ENCODE results near the gene ARL4D.
"Not testable (repeated sequence)": the region's sequence is repeated elsewhere in the genome, so short reads cannot be mapped to it uniquely, and the experiment has no call there.

Gene ARL4D

GRCh38 chr17:43371227-43371821 is 27.5 kb upstream of the ARL4D start:
- DNase-seq: no peak

DNA sequence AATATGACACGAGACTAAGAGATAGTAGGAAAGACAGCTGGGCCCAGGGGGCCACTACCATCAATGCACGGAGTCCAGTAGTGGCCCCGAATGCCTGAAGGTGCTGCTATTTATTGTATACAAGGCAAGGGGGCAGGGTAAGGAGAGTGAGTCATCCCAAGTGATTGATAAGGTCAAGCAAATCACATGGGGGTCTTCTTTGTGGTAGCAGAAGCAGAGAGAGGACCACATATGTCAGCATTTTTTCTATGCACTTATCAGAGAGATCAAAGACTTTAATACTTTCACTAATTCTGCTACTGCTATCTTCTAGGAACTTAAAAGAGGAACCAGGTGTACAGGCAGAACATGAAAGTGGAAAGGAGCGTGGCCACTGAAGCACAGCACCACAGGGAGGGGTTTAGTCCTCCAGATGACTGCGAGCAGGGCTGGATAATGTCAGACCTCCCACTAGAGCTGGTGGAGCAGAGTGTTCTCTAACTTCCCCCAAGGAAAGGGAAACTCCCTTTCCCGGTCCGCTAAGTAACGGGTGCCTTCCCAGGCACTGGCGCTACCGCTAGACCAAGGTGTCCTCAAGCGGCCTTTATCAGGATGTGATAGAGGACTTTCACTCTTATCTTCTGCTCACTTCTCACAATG is 26.4 kb upstream of the ARL4D start:
- DNase-seq: no peak

- DNase-seq: no peak
Observed at GRCh38 chr17:43373356-43373755, 25.4 kb upstream of the ARL4D start.

GRCh38 chr17:43375915-43376314 is 22.9 kb upstream of the ARL4D start:
- DNase-seq: not testable (repeated sequence)

DNA sequence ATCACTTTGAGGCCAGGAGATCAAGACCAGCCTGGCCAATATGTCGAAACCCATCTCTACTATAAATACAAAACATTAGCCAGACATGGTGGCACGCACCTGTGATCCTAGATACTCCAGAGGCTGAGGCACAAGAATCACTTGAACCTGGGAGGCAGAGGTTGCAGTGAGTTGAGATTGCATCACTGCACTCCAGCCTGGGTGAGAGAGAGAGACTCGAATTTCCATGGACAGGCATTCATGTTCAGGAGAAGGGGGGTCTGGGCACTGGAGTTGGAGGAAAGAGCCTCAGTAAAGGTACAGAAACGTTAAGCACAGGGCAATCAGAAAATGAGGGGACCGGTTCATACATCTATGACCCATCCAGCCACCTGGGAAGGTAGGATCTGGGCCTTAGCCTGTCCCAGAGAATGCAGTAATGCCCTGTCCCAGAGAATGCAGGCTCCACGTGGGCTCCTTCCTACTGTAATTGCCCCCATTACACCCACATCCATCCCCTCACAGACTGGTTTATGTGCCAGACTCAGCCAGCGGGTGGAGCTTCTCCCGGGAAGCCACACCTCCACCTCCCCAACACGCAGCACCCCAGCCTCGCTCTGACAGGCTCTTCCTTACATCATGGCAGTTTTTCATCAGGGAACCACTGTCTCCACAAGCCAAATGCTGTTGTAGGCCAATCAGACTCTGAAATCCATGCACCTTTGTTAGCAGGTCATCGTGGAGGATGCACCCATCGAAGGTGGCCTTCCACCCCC is 21.6 kb upstream of the ARL4D start:
- DNase-seq: no peak

- DNase-seq: no peak
Observed at GRCh38 chr17:43378766-43379165, 20.0 kb upstream of the ARL4D start.

GRCh38 chr17:43380307-43380706 is 18.5 kb upstream of the ARL4D start:
- DNase-seq: no peak

- no peak for DNase-seq
Observed at GRCh38 chr17:43381204-43381603, 17.6 kb upstream of the ARL4D start.

DNA sequence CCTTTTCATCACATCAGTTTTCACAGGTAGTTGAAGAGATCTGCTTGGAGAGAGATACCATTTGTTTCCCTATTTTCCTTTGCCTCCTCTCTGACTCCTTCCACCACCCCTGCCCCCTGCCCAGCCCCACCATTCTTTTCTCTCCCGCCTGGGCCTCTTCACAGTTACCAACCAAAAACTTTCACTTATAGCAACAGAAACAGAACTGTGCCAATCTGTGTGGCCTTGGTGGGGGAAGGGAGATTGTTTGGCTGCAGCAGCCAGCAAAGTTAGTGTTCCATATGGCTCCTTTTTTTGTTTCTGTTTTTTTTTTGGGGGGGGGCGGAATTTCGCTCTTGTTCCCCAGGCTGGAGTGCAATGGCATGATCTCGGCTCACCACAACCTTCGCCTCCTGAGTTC is 17.2 kb upstream of the ARL4D start:
- DNase-seq: no peak

DNA sequence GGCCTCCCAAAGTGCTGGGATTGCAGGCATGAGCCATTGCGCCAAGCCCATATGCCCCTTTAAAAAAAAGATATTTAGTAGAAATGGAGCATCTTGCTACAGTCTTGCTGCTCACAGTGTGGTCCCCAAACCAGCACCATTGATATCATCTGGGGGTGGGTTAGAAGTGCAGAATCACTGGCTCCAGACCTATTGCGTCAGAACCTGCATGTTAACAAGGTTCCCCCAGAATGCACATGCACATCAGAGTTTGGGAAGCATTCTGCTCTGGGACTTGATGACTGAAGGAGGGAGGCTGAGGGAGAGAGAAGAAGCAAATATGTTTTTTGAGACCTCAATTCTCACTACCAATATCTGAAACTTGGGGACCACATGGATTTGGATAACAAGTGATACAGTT is 16.0 kb upstream of the ARL4D start:
- DNase-seq: no peak

DNA sequence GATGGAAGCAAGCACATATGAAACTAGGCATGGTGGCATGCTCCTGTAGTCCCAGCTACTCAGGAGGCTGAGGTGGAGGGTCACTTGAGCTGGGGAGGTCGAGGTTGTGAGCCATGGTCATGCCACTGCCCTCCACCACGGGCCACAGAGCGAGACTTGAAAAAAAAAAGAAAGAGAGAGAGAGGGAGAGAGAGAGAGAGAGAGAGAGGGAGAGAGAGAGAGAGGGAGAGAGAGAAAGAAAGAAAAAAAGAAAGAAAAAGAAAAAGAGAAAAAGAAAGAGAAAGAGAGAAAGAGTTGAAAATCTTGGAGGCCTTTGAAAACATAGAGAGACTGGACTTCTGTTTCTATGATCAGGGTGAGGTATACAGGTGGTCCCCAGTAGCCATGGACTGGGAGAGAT is 15.4 kb upstream of the ARL4D start:
- no peak for DNase-seq

DNA sequence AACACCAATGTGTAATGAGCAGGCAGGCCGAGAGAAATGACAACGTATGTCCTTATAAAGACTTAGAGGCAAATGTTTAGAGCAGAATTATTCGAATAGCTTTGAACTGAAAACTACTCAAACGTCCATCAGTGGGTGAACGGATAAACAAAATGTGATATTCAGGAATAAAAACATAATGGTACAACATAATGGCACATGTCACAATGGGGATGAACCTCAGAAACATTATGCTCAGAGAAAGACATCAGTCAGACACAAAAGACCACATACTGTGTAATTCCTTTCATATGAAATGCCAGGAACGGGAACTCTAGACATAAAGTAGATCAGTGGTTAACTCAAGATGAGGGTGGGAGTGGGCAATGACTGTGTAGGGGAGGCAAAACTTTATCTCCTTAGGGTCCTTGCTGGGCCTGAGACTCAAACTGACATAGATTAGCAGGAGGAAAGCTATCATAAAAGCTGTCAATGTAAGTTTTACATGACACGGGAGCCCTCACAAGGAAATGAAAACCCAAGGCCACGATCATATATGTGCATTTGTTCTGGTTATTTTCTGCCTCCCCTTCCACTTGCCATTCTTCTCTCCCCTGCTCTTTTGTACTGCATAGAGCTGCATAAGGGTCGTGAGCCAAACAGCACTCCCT is 14.8 kb upstream of the ARL4D start:
- no peak for DNase-seq

DNA sequence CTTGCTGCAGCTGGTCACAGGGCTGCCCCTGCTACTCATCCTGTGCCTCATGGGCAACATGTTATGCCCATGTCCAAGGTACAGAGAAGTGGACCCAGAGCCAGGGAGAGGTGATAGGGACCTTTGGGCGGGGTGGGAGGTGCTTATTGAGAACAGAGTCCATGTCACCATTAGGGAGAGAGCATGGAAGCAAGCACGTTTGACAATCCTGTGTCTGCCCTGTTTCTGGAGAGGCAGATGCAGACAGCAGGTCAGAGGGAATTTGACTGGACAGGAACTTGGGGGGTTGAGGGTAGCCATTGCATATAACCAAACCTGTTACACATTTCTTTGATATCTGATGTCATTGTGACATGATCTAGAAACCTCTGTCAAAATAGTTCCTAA is 14.3 kb upstream of the ARL4D start:
- DNase-seq: no peak

- no peak for DNase-seq
Observed at GRCh38 chr17:43385046-43385831, 13.6 kb upstream of the ARL4D start.

DNA sequence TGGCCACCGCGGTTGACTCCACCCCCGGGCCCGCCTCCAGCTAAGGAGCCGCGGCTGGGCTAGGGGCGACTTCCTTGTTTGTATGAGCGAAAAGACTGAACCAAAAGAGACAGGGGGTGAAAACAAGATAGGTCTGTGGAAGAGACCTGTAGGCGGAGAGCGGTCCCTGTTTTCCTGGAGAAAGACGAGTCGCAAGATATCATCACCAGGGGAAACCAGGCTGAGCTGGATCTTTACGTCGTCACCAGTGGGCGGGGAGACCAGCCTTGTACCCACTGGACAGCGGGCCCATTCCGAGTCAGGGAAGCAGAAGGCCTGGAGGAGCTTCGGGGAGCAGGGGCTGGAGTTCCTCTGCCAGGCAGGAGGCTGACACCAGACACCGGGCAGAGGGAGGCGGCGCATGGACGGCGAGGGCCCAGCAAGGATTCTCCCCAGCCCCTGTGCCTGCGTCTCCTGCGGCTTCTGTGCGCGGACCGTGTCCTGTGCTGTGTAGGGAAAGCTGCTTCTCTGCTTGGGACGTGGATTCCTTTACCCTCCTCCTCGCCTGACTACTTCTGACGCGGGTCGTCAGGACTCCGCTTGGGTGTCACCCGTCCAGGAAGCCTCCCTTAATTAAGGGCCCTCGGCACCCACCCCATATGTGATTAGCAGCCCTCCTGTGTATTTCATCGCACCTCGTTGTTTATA is 10.3 kb upstream of the ARL4D start:
- DNase-seq: peak; percentile 91

DNA sequence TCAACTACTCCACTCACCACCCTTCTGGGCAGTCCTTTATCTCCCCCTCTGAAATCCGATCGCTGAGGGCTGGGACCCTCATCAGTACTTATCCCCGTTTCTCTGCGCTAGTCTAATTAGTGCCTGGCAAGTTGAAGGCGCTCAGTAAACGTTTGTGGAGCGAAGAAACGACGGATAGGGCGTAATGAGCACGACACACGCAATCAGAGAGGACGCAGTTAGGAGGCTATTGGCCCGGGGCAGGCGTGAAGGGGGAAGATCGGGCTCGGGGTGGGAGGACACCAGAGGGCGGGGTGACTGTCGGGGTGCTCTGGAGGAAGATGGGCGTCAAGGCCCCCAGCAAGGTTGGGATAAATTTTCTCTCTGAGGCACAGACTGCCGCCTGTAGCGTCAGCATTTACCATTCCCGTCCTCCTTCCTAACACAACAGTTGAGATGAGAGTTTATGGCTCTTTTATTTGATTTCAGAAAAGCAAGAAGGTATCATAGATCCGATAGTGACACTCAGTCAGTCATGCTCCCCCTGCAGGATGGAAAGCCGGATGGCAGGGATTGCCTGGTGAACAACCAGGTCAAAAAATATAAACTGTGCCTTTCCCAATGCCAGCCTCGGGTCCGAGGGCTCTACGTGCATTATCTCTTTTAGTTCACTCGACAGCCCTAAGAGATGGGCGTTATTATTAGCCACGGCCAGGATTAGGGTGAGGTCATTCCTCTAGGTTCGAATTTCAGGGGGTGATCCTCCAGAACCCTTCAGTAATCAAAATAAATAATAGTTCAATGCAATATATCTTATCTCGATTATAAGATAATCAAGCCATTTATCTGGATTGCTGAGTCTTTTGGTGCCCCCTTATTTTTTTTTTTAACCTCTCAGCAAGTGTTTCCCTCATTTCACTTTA is 9.5 kb upstream of the ARL4D start:
- peak; percentile 84 for DNase-seq

DNA sequence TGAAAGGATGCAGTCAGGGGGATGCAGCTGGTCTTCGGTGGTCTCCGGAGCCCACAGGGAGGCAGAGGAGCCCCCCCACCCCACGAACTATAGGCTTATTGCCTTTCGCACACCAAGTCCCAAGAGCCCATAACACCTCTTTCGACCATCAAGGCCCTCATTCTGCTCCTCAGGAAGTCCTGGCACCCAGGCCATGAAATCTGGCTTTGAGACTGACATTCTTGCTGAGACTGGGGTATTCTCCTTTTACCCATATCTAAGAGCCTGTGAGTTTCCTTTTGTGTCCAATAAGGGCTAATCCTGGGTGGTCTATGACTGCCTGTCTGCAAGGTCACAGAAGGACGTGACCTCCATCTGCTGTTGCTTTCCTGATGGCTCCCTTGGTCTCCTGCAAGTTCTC is 6.4 kb upstream of the ARL4D start:
- no peak for DNase-seq

- DNase-seq: peak; percentile 93
Observed at GRCh38 chr17:43393944-43394482, 4.8 kb upstream of the ARL4D start.

- not testable (repeated sequence) for DNase-seq
Observed at GRCh38 chr17:43394696-43395095, 4.1 kb upstream of the ARL4D start.

- DNase-seq: no peak
Observed at GRCh38 chr17:43395165-43395564, 3.6 kb upstream of the ARL4D start.

DNA sequence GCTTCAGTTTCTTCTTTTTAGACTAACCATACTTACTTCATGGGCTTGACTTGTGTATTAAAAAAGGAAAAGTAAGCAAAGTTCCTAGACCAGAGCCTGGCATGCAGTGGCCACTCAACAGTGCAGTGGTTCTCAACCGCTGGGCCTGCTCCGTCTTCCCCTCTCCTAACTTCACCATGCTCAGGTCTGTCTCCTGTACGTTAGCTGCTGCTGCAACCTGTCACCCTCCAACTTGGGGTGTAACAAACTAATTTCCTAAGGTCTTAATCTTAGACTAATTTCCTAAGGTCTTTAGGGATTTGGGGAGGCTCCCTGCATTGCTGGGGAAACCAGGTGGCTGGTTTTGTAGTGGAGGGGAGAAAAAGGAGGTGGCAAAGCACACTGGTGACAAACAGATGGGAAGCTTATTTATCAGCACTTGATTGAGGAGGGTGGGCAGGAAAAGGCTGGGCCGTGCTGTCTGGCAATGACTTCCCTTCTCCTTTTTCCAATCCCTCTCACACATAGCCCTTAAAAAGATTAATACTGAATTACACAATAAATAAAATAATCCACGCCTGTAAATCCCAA is 2.2 kb upstream of the ARL4D start:
- DNase-seq: no peak

Measured in CD4-positive, alpha-beta T cell treated with Interleukin-6 for 4 hours (primary cell).